ENCODE data around the gene VAPB. TPM values are rescaled to one million over a fixed set of nuclear protein-coding genes. Genes with fewer than 3 reads are reported as not detected.
"Not testable (repeated sequence)": the region's sequence is repeated elsewhere in the genome, so short reads cannot be mapped to it uniquely, and the experiment has no call there.

The VAPB gene
- polyA plus RNA-seq, 1 donor from 2014 or later = 32.5 TPM

DNA sequence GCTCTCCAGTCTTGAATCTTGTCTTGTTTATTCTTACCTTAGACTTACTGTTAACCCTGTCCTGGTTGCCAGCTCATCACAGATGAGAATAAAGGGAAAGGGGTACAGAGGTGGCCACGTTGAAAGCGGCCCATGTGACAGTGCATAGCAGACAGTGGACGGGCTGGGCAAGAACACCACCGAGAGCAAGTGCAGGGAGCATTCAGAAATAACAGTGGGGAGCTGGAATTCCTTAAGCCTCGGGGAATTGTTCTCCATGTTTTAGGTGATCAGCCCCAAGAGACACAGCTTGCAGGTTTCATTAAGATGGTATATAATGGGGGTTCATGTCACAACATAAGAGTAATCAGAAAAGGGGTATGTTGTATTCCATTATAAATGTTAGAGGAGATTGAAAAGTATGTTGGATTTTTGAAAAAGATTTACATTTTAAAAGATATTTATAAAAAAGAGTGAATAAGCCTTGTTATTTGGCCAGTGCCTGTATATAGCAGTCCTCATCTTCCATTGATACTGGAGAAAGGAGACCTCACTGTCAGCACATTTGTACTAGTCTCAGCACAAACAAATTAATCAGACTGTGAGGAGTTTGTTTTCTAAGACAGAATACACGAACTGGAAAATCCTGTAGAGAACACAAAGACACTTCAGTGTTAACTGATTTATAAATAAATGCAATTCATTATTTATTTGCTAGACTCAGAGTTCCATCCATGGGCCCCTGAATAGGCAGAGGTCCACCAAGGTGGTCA, 35.4 kb downstream of the VAPB start:
- Histone ChIP-seq H3K4me2 (ENCODE audit: low read length) (no peak overlapping the region), H3K27ac (ENCODE audit: low read length) (no peak overlapping the region), H3K9me3 (ENCODE audit: low read length) (peaks cover 6% of the 10 kb centered on the region), H3K79me2 (replicated peaks; ENCODE audit: insufficient read depth, low read length) (peaks cover 3% of the 10 kb centered on the region), H2AFZ (ENCODE audit: low read depth, low read length) (no peak overlapping the region), H4K20me1 (ENCODE audit: insufficient read depth) (no peaks in the 10 kb centered on the region), H3K9me2 (ENCODE audit: insufficient read depth, low read length) (no peaks in the 10 kb centered on the region), H3K36me3 (ENCODE audit: insufficient read depth, low read length) (peaks cover 10% of the 10 kb centered on the region), H3K27me3 (ENCODE audit: insufficient read depth, low read depth, low read length) (no peaks in the 10 kb centered on the region), H3K9ac (ENCODE audit: low read length) (no peak overlapping the region), H3K4me3 (ENCODE audit: low read length) (no peak overlapping the region), H3F3A (ENCODE audit: insufficient read depth, low read length, poor library complexity, severe bottlenecking) (no peaks in the 10 kb centered on the region)
- TF ChIP-seq, protein P1, sequence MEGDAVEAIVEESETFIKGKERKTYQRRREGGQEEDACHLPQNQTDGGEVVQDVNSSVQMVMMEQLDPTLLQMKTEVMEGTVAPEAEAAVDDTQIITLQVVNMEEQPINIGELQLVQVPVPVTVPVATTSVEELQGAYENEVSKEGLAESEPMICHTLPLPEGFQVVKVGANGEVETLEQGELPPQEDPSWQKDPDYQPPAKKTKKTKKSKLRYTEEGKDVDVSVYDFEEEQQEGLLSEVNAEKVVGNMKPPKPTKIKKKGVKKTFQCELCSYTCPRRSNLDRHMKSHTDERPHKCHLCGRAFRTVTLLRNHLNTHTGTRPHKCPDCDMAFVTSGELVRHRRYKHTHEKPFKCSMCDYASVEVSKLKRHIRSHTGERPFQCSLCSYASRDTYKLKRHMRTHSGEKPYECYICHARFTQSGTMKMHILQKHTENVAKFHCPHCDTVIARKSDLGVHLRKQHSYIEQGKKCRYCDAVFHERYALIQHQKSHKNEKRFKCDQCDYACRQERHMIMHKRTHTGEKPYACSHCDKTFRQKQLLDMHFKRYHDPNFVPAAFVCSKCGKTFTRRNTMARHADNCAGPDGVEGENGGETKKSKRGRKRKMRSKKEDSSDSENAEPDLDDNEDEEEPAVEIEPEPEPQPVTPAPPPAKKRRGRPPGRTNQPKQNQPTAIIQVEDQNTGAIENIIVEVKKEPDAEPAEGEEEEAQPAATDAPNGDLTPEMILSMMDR (IDR thresholded peaks at IDR 0.05; ENCODE audit: poor library complexity, severe bottlenecking) = no peak
- TF ChIP-seq EZH2 (IDR thresholded peaks at IDR 0.05; ENCODE audit: borderline replicate concordance, insufficient read depth, low read length, poor library complexity, severe bottlenecking) (no peak), TAF1 (IDR thresholded peaks at IDR 0.05; ENCODE audit: low read depth) (no peak), POLR2AphosphoS5 (IDR thresholded peaks at IDR 0.05) (no peak), EP300 (conservative IDR thresholded peaks at IDR 0.05; ENCODE audit: poor library complexity, severe bottlenecking) (no peak), MXI1 (conservative IDR thresholded peaks at IDR 0.05; ENCODE audit: poor library complexity, severe bottlenecking) (no peak), RAD21 (conservative IDR thresholded peaks at IDR 0.05) (no peak), SMC3 (conservative IDR thresholded peaks at IDR 0.05; ENCODE audit: poor library complexity) (no peak)
- TF ChIP-seq, protein P2, sequence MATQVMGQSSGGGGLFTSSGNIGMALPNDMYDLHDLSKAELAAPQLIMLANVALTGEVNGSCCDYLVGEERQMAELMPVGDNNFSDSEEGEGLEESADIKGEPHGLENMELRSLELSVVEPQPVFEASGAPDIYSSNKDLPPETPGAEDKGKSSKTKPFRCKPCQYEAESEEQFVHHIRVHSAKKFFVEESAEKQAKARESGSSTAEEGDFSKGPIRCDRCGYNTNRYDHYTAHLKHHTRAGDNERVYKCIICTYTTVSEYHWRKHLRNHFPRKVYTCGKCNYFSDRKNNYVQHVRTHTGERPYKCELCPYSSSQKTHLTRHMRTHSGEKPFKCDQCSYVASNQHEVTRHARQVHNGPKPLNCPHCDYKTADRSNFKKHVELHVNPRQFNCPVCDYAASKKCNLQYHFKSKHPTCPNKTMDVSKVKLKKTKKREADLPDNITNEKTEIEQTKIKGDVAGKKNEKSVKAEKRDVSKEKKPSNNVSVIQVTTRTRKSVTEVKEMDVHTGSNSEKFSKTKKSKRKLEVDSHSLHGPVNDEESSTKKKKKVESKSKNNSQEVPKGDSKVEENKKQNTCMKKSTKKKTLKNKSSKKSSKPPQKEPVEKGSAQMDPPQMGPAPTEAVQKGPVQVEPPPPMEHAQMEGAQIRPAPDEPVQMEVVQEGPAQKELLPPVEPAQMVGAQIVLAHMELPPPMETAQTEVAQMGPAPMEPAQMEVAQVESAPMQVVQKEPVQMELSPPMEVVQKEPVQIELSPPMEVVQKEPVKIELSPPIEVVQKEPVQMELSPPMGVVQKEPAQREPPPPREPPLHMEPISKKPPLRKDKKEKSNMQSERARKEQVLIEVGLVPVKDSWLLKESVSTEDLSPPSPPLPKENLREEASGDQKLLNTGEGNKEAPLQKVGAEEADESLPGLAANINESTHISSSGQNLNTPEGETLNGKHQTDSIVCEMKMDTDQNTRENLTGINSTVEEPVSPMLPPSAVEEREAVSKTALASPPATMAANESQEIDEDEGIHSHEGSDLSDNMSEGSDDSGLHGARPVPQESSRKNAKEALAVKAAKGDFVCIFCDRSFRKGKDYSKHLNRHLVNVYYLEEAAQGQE (IDR thresholded peaks at IDR 0.05; ENCODE audit: borderline replicate concordance) = no peak

DNA sequence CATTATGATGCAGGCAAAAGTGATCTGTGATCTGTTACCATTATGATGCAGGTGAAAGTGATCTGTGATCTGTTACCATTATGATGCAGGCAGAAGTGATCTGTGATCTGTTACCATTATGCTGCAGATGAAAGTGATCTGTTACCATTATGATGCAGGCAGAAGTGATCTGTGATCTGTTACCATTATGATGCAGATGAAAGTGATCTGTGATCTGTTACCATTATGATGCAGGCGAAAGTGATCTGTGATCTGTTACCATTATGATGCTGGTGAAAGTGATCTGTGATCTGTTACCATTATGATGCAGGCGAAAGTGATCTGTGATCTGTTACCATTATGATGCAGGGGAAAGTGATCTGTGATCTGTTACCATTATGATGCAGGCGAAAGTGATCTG, 38.5 kb downstream of the VAPB start:
- H2AFZ ChIP-seq (ENCODE audit: low read depth, low read length); H4K20me1 ChIP-seq (ENCODE audit: insufficient read depth); H3K4me2 ChIP-seq (ENCODE audit: low read length); H3K9me3 ChIP-seq (ENCODE audit: low read length); H3K4me3 ChIP-seq (ENCODE audit: low read length); H3K27ac ChIP-seq (ENCODE audit: low read length); H3K9me2 ChIP-seq (ENCODE audit: insufficient read depth, low read length); H3K36me3 ChIP-seq (ENCODE audit: insufficient read depth, low read length); H3F3A ChIP-seq (ENCODE audit: insufficient read depth, low read length, poor library complexity, severe bottlenecking); H3K27me3 ChIP-seq (ENCODE audit: insufficient read depth, low read depth, low read length); H3K9ac ChIP-seq (ENCODE audit: low read length): not testable (repeated sequence)
- H3K79me2 ChIP-seq (replicated peaks; ENCODE audit: insufficient read depth, low read length) = peaks cover 11% of the 10 kb centered on the region

All from neural cell (in vitro differentiated cells).